Endometrium (tissue), 2 donors: ENCODE measurements around the gene CYP2W1.
"Not testable (repeated sequence)": the region's sequence is repeated elsewhere in the genome, so short reads cannot be mapped to it uniquely, and the experiment has no call there.

Experiments
- FAIRE-seq: peaks from 2 replicates; lab custom pipeline; 2012; peaks lifted over from hg19 to GRCh38; lab: Jason Lieb, UNC
- donor health status: control.
- donor health status: control.

Gene CYP2W1

GRCh38 chr7:951881-952547 lies 31.0 kb upstream of the CYP2W1 start:
- no peak for FAIRE-seq

GRCh38 chr7:952548-953441 lies 30.2 kb upstream of the CYP2W1 start:
- no peak for FAIRE-seq

- no peak for FAIRE-seq
Measured at GRCh38 chr7:953547-954327, 29.2 kb upstream of the CYP2W1 start.

- no peak for FAIRE-seq
Measured at GRCh38 chr7:954330-955238, 28.4 kb upstream of the CYP2W1 start, which contains the start of gene ADAP1. Gene ADAP1 (minus strand): TSS chr7:954680. CDS start chr7:954477, 203 bp downstream.

GRCh38 chr7:956031-956430 lies 26.9 kb upstream of the CYP2W1 start:
- FAIRE-seq, result no peak

- no peak for FAIRE-seq
Measured at GRCh38 chr7:957418-958220, 25.4 kb upstream of the CYP2W1 start.

GRCh38 chr7:958221-959200 lies 24.5 kb upstream of the CYP2W1 start:
- no peak for FAIRE-seq

GRCh38 chr7:959271-959670 lies 23.7 kb upstream of the CYP2W1 start:
- FAIRE-seq, result no peak

- FAIRE-seq, result not testable (repeated sequence)
Measured at GRCh38 chr7:959740-960139, 23.2 kb upstream of the CYP2W1 start.

- no peak for FAIRE-seq
Measured at GRCh38 chr7:960269-960871, 22.6 kb upstream of the CYP2W1 start.

GRCh38 chr7:960972-961371 lies 22.0 kb upstream of the CYP2W1 start:
- not testable (repeated sequence) for FAIRE-seq

- no peak for FAIRE-seq
Measured at GRCh38 chr7:961546-962400, 21.2 kb upstream of the CYP2W1 start.

- FAIRE-seq, result no peak
Measured at GRCh38 chr7:962401-963081, 20.4 kb upstream of the CYP2W1 start.

- no peak for FAIRE-seq
Measured at GRCh38 chr7:963236-964078, 19.5 kb upstream of the CYP2W1 start.

GRCh38 chr7:964401-965231 lies 18.4 kb upstream of the CYP2W1 start:
- no peak for FAIRE-seq
